ENCODE results near the gene RNF151.

DNA sequence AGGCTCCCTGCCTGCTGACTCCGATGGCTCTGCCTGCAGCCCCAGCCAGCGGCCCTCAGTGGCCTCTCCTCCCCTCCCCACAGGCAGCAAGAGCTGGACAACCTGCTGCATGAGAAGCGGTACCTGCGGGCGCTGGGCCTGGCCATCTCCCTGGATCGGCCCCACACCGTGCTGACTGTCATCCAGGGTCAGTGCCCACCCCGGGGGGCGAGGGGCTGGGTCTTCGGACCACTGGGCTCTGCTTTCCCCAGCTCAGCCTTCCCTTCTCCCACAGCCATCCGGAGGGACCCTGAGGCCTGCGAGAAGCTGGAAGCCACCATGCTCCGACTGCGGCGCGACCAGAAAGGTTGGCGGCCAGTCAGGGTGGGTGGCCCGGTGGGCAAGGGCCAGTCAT is 11.2 kb downstream of the RNF151 start:
- TF ChIP-seq, protein P1, sequence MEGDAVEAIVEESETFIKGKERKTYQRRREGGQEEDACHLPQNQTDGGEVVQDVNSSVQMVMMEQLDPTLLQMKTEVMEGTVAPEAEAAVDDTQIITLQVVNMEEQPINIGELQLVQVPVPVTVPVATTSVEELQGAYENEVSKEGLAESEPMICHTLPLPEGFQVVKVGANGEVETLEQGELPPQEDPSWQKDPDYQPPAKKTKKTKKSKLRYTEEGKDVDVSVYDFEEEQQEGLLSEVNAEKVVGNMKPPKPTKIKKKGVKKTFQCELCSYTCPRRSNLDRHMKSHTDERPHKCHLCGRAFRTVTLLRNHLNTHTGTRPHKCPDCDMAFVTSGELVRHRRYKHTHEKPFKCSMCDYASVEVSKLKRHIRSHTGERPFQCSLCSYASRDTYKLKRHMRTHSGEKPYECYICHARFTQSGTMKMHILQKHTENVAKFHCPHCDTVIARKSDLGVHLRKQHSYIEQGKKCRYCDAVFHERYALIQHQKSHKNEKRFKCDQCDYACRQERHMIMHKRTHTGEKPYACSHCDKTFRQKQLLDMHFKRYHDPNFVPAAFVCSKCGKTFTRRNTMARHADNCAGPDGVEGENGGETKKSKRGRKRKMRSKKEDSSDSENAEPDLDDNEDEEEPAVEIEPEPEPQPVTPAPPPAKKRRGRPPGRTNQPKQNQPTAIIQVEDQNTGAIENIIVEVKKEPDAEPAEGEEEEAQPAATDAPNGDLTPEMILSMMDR (conservative IDR thresholded peaks at IDR 0.05; ENCODE audit: low read length) = no peak
- TF ChIP-seq EZH2phosphoT487 (IDR thresholded peaks at IDR 0.05; ENCODE audit: borderline replicate concordance, low read depth, low read length) = no peak

Measured in OCI-LY7 (cell line).